GM12878 (cell line): ENCODE measurements around the gene SAP30L.

ENCODE experiments used
- BACH1 ChIP-seq: fragments of 450-650 bp; IDR thresholded peaks from 2 replicates; pipeline ENCODE4 v1.6.1; 2017; ENCODE audit warnings: mild to moderate bottlenecking, borderline replicate concordance
- BRCA1 ChIP-seq: IDR thresholded peaks from 2 replicates; pipeline ENCODE4 v1.6.1; 2011; ENCODE audit warnings: low read depth, low read length, improper control_type of control experiment
- CREB1 ChIP-seq: IDR thresholded peaks from 2 replicates; pipeline ENCODE4 v1.6.1; 2012; ENCODE audit warnings: low read depth, mild to moderate bottlenecking, inconsistent platforms
- EZH2 ChIP-seq: IDR thresholded peaks from 2 replicates; pipeline ENCODE4 v1.6.1; 2012; ENCODE audit warnings: low read depth, mild to moderate bottlenecking, control low read depth, inconsistent platforms, low read length, borderline replicate concordance; ENCODE audit not compliant: control insufficient read depth
- FOXM1 ChIP-seq: IDR thresholded peaks from 2 replicates; pipeline ENCODE4 v1.6.1; 2012; ENCODE audit warnings: low read depth, mild to moderate bottlenecking, inconsistent platforms, low read length, moderate library complexity
- MTA2 ChIP-seq: fragments of 450-650 bp; IDR thresholded peaks from 2 replicates; pipeline ENCODE4 v1.6.1; 2016; ENCODE audit warnings: low read depth, mild to moderate bottlenecking, moderate library complexity
- PKNOX1 ChIP-seq: fragments of 450-650 bp; IDR thresholded peaks from 2 replicates; pipeline ENCODE4 v1.6.1; 2016; ENCODE audit warnings: mild to moderate bottlenecking
- POLR2AphosphoS5 ChIP-seq: IDR thresholded peaks from 2 replicates; pipeline ENCODE4 v1.6.1; 2011; ENCODE audit warnings: mild to moderate bottlenecking, low read length, inconsistent platforms
- RAD21 ChIP-seq: IDR thresholded peaks from 2 replicates; pipeline ENCODE4 v1.6.1; 2011; ENCODE audit warnings: mild to moderate bottlenecking, low read depth, low read length, moderate library complexity; ENCODE audit not compliant: insufficient read depth
- RFX5 ChIP-seq: IDR thresholded peaks from 2 replicates; pipeline ENCODE4 v1.6.1; 2011; ENCODE audit warnings: low read depth, low read length, improper control_type of control experiment
- SIX5 ChIP-seq: IDR thresholded peaks from 2 replicates; pipeline ENCODE4 v1.6.1; 2011; ENCODE audit warnings: mild to moderate bottlenecking, low read depth, low read length, moderate library complexity; ENCODE audit not compliant: severe bottlenecking
- USF2 ChIP-seq: IDR thresholded peaks from 2 replicates; pipeline ENCODE4 v1.6.1; 2011; ENCODE audit warnings: low read depth, low read length, improper control_type of control experiment, borderline replicate concordance
- TF ChIP-seq, protein P1 (sequence below), 3 experiments: IDR thresholded peaks in 2 of 3; conservative IDR thresholded peaks in 1 of 3; 2 replicates each; pipeline ENCODE4 v1.5.1; 2011; ENCODE audit warnings: low read depth in 3 of 3, low read length in 3 of 3, mild to moderate bottlenecking in 3 of 3, control low read depth in 2 of 3, moderate library complexity in 2 of 3, inconsistent platforms in 1 of 3, mixed read lengths in 1 of 3; ENCODE audit not compliant: control insufficient read depth in 2 of 3, insufficient read depth in 1 of 3; ENCODE audit errors: extremely low read depth in 1 of 3
- TF ChIP-seq, protein P2 (sequence below): IDR thresholded peaks from 2 replicates; pipeline ENCODE4 v1.6.1; 2011; ENCODE audit warnings: borderline replicate concordance, low read depth, mild to moderate bottlenecking, moderate library complexity, mixed read lengths, low read length; ENCODE audit not compliant: insufficient read depth; ENCODE audit errors: extremely low read length

DNA sequence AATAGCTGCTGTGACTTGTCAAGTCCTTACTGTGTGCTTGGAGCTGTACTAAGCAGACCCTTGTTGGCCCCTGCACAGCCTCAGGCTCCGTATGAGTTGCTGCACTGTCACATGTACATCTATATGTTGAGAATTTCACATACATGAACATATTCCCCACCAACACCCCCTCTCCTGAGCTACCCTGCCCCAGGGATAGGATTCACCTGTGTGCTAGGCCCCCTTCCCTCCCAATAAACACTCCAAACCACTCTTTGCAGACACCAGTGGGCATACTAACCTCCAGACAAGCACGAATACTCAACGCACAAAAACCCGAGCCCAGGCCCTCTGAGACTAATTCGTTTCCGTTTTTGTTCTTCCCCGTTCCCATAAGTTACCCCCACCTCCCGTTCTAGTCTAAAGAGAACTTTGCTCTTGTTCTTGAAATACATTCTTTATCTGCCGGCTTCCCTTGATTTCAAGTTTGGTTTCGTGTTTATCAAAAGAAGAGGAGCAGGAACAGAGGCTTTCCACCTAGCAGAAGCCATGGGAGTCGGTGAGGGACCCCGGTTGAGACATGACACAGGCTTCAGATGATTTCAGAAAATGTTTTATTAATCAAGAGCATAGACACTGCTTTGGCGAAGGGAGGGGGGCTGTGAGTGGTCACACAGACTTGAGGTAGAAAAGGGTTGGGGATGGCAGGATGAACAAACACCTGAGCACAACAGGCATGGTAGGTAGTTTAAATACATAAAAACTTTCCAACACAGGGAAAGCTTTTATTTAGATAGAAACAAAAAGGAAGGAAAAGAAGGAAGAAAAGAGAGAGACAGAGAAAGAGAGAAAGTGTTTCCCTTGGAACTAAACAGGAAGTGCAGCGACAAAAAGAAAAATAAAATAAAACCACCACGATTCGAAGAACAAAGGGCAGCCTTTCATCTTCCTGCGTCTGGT is 28.9 kb downstream of the SAP30L start:
- TF ChIP-seq RFX5 (no peak), SIX5 (no peak), USF2 (no peak), FOXM1 (no peak), CREB1 (no peak), PKNOX1 (no peak), BRCA1 (no peak), EZH2 (no peak), BACH1 (no peak), POLR2AphosphoS5 (no peak), MTA2 (no peak), RAD21 (no peak)
- TF ChIP-seq, protein P1, sequence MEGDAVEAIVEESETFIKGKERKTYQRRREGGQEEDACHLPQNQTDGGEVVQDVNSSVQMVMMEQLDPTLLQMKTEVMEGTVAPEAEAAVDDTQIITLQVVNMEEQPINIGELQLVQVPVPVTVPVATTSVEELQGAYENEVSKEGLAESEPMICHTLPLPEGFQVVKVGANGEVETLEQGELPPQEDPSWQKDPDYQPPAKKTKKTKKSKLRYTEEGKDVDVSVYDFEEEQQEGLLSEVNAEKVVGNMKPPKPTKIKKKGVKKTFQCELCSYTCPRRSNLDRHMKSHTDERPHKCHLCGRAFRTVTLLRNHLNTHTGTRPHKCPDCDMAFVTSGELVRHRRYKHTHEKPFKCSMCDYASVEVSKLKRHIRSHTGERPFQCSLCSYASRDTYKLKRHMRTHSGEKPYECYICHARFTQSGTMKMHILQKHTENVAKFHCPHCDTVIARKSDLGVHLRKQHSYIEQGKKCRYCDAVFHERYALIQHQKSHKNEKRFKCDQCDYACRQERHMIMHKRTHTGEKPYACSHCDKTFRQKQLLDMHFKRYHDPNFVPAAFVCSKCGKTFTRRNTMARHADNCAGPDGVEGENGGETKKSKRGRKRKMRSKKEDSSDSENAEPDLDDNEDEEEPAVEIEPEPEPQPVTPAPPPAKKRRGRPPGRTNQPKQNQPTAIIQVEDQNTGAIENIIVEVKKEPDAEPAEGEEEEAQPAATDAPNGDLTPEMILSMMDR (IDR thresholded peaks at IDR 0.05 in 2 of 3, conservative IDR thresholded peaks at IDR 0.05 in 1 of 3; ENCODE audit: control insufficient read depth in 2 of 3, extremely low read depth in 1 of 3, insufficient read depth in 1 of 3, low read depth in 3 of 3, low read length in 3 of 3): no peak
- TF ChIP-seq, protein P2, sequence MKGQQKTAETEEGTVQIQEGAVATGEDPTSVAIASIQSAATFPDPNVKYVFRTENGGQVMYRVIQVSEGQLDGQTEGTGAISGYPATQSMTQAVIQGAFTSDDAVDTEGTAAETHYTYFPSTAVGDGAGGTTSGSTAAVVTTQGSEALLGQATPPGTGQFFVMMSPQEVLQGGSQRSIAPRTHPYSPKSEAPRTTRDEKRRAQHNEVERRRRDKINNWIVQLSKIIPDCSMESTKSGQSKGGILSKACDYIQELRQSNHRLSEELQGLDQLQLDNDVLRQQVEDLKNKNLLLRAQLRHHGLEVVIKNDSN: no peak
